Activated T-cell treated with anti-CD3 and anti-CD28 coated beads, Interleukin-2, amount 50 U/mL, for 72 hours (primary cell): ENCODE data around the gene PDK1. TPM values are rescaled to one million over a fixed set of nuclear protein-coding genes. Genes with fewer than 3 reads are reported as not detected.
A peak's percentile ranks its signal among the peaks of the same experiment; 100 is the strongest.

Experiments used
- ATAC-seq, 2 donors: fragments of 150-1000 bp; cut with Tn5 transposase; replicated peaks in 1 of 2; 2 replicates each; pipeline ENCODE4 v1.10.0; 2021; ENCODE audit warnings: moderate library complexity in 2 of 2, mild to moderate bottlenecking in 1 of 2
- DNase-seq, 2 donors: peaks; one replicate each; pipeline ENCODE4 v3.0.0; 2021 to 2022; ENCODE audit warnings: mixed read lengths in 1 of 2
- H3K27ac Mint-ChIP-seq: one replicate; pipeline ENCODE4 v1.8.0; 2022; ENCODE audit warnings: mild to moderate bottlenecking, moderate library complexity, mixed read lengths
- H3K27me3 Mint-ChIP-seq: one replicate; pipeline ENCODE4 v1.8.0; 2022; ENCODE audit warnings: low read depth, mixed read lengths
- H3K36me3 Mint-ChIP-seq, 2 donors: one replicate each; pipeline ENCODE4 v1.8.0; 2022; ENCODE audit warnings: mixed read lengths in 2 of 2, mild to moderate bottlenecking in 1 of 2; ENCODE audit not compliant: insufficient read depth in 2 of 2
- H3K4me1 Mint-ChIP-seq: one replicate; pipeline ENCODE4 v1.8.0; 2022; ENCODE audit warnings: low read depth, mixed read lengths
- H3K4me3 Mint-ChIP-seq, 2 donors: one replicate each; pipeline ENCODE4 v1.8.0; 2022; ENCODE audit warnings: mild to moderate bottlenecking in 2 of 2, mixed read lengths in 2 of 2, moderate library complexity in 2 of 2
- H3K9me3 Mint-ChIP-seq, 2 donors: one replicate each; pipeline ENCODE4 v1.8.0; 2022; ENCODE audit warnings: mixed read lengths in 2 of 2
- total RNA-seq, 2 donors: library from RNA; stranded (reverse); gene quantifications; one replicate each; pipeline ENCODE4 v1.2.3, GENCODE V29; 2022

Gene PDK1
- total RNA-seq, 2 donors from 2014 or later: 22.5 to 33.6 TPM

GRCh38 chr2:172613040-172613439 lies 57.1 kb downstream of the PDK1 start:
- H3K27ac Mint-ChIP-seq: no peak overlapping the region
- DNase-seq (no peak), ATAC-seq (no peak)
- H3K27me3 Mint-ChIP-seq: no peaks in the 10 kb centered on the region
- H3K9me3 Mint-ChIP-seq: no peaks in the 10 kb centered on the region
- H3K36me3 Mint-ChIP-seq: peaks cover 0 to 5% of the 10 kb centered on the region in 2 donors
- H3K4me1 Mint-ChIP-seq: no peaks in the 10 kb centered on the region
- no peak overlapping the region for H3K4me3 Mint-ChIP-seq

- no peak overlapping the region for H3K4me3 Mint-ChIP-seq
- no peaks in the 10 kb centered on the region for H3K27me3 Mint-ChIP-seq
- no peak for ATAC-seq
Measured at GRCh38 chr2:172613615-172614231, 57.8 kb downstream of the PDK1 start.

GRCh38 chr2:172614932-172615331 lies 59.0 kb downstream of the PDK1 start:
- Mint-ChIP-seq H3K36me3 (peaks cover 0 to 1% of the 10 kb centered on the region in 2 donors), H3K4me1 (peaks cover 4% of the 10 kb centered on the region), H3K9me3 (no peaks in the 10 kb centered on the region), H3K27ac (no peak overlapping the region), H3K4me3 (no peak overlapping the region), H3K27me3 (no peaks in the 10 kb centered on the region)
- DNase-seq: no peak
- ATAC-seq: no peak

More at GRCh38 chr2:172613615-172614231, 57.8 kb downstream of the PDK1 start:
- H3K36me3 Mint-ChIP-seq: peaks cover 0 to 2% of the 10 kb centered on the region in 2 donors
- H3K4me1 Mint-ChIP-seq: no peaks in the 10 kb centered on the region
- no peak for DNase-seq
- H3K27ac Mint-ChIP-seq: no peak overlapping the region
- no peaks in the 10 kb centered on the region for H3K9me3 Mint-ChIP-seq

- Mint-ChIP-seq H3K4me3 (no peak overlapping the region), H3K4me1 (peaks cover 4% of the 10 kb centered on the region), H3K27me3 (no peaks in the 10 kb centered on the region), H3K27ac (no peak overlapping the region), H3K36me3 (peaks cover 0 to 1% of the 10 kb centered on the region in 2 donors), H3K9me3 (no peaks in the 10 kb centered on the region)
- ATAC-seq: no peak
- no peak for DNase-seq
Measured at GRCh38 chr2:172615727-172616261, 59.9 kb downstream of the PDK1 start.

- ATAC-seq: no peak
- no peak for DNase-seq
- Mint-ChIP-seq H3K27ac (no peak overlapping the region), H3K4me1 (peaks cover 4% of the 10 kb centered on the region), H3K36me3 (peaks cover 0 to 1% of the 10 kb centered on the region in 2 donors), H3K27me3 (no peaks in the 10 kb centered on the region), H3K4me3 (no peak overlapping the region), H3K9me3 (no peaks in the 10 kb centered on the region)
Measured at GRCh38 chr2:172617115-172617514, 61.2 kb downstream of the PDK1 start.

- Mint-ChIP-seq H3K9me3 (no peaks in the 10 kb centered on the region), H3K27me3 (no peaks in the 10 kb centered on the region), H3K4me1 (peaks cover 4% of the 10 kb centered on the region), H3K4me3 (no peak overlapping the region), H3K27ac (no peak overlapping the region), H3K36me3 (peaks cover 1 to 2% of the 10 kb centered on the region in 2 donors)
- ATAC-seq: no peak
- no peak for DNase-seq
Measured at GRCh38 chr2:172623249-172623965, 67.5 kb downstream of the PDK1 start.

GRCh38 chr2:172624996-172625395 lies 69.1 kb downstream of the PDK1 start:
- H3K4me3 Mint-ChIP-seq: no peak overlapping the region
- H3K4me1 Mint-ChIP-seq: no peaks in the 10 kb centered on the region
- no peak overlapping the region for H3K27ac Mint-ChIP-seq
- no peaks in the 10 kb centered on the region for H3K27me3 Mint-ChIP-seq
- ATAC-seq: peak in 1 of 2 donors; percentile 49
- DNase-seq: no peak
- peaks cover 1 to 2% of the 10 kb centered on the region in 2 donors for H3K36me3 Mint-ChIP-seq
- H3K9me3 Mint-ChIP-seq: no peaks in the 10 kb centered on the region

- no peaks in the 10 kb centered on the region for H3K9me3 Mint-ChIP-seq
- H3K4me1 Mint-ChIP-seq: no peaks in the 10 kb centered on the region
- H3K36me3 Mint-ChIP-seq: peaks cover 1 to 2% of the 10 kb centered on the region in 2 donors
- no peak overlapping the region for H3K27ac Mint-ChIP-seq
- DNase-seq (no peak), ATAC-seq (no peak)
- no peaks in the 10 kb centered on the region for H3K27me3 Mint-ChIP-seq
- no peak overlapping the region for H3K4me3 Mint-ChIP-seq
Measured at GRCh38 chr2:172627181-172627580, 71.3 kb downstream of the PDK1 start.

GRCh38 chr2:172628085-172628484 lies 72.2 kb downstream of the PDK1 start:
- Mint-ChIP-seq H3K9me3 (no peaks in the 10 kb centered on the region), H3K4me1 (no peaks in the 10 kb centered on the region), H3K27me3 (no peaks in the 10 kb centered on the region), H3K36me3 (peaks cover 1 to 2% of the 10 kb centered on the region in 2 donors), H3K27ac (no peak overlapping the region), H3K4me3 (no peak overlapping the region)
- ATAC-seq (no peak), DNase-seq (no peak)

- Mint-ChIP-seq H3K27me3 (no peaks in the 10 kb centered on the region), H3K9me3 (no peaks in the 10 kb centered on the region), H3K36me3 (peaks cover 1 to 2% of the 10 kb centered on the region in 2 donors), H3K4me3 (no peak overlapping the region), H3K27ac (no peak overlapping the region), H3K4me1 (no peaks in the 10 kb centered on the region)
- ATAC-seq (no peak), DNase-seq (no peak)
Measured at GRCh38 chr2:172629586-172629985, 73.7 kb downstream of the PDK1 start.

GRCh38 chr2:172630181-172630580 lies 74.3 kb downstream of the PDK1 start:
- H3K4me1 Mint-ChIP-seq: no peaks in the 10 kb centered on the region
- peaks cover 1 to 2% of the 10 kb centered on the region in 2 donors for H3K36me3 Mint-ChIP-seq
- ATAC-seq (no peak), DNase-seq (no peak)
- no peak overlapping the region for H3K27ac Mint-ChIP-seq
- H3K27me3 Mint-ChIP-seq: no peaks in the 10 kb centered on the region
- H3K4me3 Mint-ChIP-seq: no peak overlapping the region
- H3K9me3 Mint-ChIP-seq: no peaks in the 10 kb centered on the region

GRCh38 chr2:172634477-172634876 lies 78.6 kb downstream of the PDK1 start:
- Mint-ChIP-seq H3K9me3 (no peaks in the 10 kb centered on the region), H3K27me3 (no peaks in the 10 kb centered on the region)

GRCh38 chr2:172635548-172635947 lies 79.7 kb downstream of the PDK1 start:
- ATAC-seq (no peak), DNase-seq (no peak)
- H3K4me3 Mint-ChIP-seq: no peak overlapping the region
- H3K27ac Mint-ChIP-seq: no peak overlapping the region
- no peaks in the 10 kb centered on the region for H3K36me3 Mint-ChIP-seq
- H3K4me1 Mint-ChIP-seq: peaks cover 14% of the 10 kb centered on the region
- no peaks in the 10 kb centered on the region for H3K27me3 Mint-ChIP-seq
- no peaks in the 10 kb centered on the region for H3K9me3 Mint-ChIP-seq

More at GRCh38 chr2:172634477-172634876, 78.6 kb downstream of the PDK1 start:
- Mint-ChIP-seq H3K4me3 (no peak overlapping the region), H3K27ac (no peak overlapping the region), H3K36me3 (no peaks in the 10 kb centered on the region), H3K4me1 (peaks cover 3% of the 10 kb centered on the region)
- DNase-seq (no peak), ATAC-seq (no peak)
